NCI-H1694 (cell line): ENCODE results near the gene NTMT2.
"Not testable (repeated sequence)": the region's sequence is repeated elsewhere in the genome, so short reads cannot be mapped to it uniquely, and the experiment has no call there.

Experiments used
- DNase-seq: peaks from one replicate; lab custom pipeline; 2025; lab: John Stamatoyannopoulos, UW

Gene NTMT2

DNA sequence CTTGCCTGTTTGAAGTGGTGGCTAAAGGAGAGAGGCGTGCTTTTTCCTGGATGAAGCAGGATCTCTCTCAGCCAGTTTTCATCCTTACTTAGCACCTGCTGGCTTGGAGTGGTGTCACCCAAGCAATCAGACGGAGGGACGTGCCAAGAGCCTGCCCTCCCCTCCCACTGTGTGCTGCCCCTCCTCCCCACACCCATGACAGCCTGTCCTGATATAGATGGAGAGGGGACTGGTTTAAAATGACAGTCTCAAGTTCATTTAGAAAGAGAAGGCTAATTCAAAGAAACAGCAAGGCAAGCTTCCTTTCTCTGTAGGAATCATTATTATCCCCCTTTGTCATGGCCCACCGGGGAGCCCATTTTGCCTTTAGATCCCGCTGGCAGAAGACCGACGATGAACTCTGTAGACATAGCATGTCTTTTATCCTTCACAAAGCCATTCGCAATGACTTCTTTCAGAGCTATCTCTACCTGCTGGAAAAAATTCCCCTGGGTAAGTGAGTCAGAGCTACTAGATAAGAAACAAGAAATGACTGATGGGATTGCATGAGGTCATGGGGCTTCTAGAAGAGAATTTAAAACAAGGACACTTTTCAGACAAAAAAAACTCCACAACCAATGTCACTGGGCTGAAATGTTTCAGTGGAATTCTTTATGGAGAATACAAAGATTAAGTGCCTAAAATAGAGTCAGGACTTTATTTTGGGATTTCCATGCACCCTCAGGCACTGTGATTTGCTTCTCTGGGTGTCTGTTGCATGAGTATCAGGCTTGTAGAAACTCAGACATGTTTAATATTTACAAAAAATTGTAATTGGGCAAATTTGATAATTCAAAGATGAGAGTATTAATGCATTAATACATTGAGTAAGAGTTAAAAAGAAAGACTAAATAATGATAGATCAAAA, at the start of gene NTMT2:
TSS of gene NTMT2 (plus strand) at position 190 of the 907 bp plus-strand sequence. CDS start at position 339, 149 bp downstream.
- no peak for DNase-seq

DNA sequence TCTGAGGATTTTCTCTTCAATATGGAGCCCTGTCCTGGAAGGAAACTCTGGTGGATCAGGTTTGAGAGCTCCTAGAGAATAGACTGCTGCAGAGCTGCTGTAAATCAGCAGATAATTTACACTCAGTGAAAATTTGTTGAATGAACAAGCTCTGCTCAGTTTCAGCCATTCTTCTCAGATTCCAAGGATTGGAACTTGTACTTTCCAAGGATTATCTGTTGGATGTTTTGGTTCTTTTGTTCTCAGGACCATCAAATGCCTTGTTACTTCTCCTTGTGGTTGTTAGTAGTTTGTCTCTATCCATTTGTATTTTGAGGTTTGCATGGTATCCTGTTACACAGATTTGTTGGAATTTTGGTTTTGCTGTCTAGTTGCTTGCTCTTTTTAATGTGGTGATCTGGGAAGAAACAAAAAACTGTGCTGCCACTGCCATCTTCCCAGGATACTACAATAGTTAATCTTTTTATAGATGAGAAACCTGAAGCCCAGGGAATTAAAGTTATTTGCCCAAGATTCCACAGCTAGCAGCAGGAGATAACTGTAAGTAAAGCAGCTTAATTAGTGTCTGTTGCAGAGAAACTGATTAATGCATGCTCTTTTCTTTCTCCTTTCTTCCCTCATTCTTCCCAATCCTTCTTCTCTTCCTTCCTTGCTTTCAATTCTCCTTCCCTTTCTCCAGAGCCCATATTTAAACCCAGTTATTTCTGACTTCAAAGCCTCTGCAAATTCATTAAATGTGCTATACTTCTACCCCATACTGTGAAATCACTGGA, 49.6 kb upstream of the NTMT2 start:
- DNase-seq: no peak

GRCh38 chr1:170096806-170097340, 48.9 kb upstream of the NTMT2 start:
- DNase-seq: no peak

DNA sequence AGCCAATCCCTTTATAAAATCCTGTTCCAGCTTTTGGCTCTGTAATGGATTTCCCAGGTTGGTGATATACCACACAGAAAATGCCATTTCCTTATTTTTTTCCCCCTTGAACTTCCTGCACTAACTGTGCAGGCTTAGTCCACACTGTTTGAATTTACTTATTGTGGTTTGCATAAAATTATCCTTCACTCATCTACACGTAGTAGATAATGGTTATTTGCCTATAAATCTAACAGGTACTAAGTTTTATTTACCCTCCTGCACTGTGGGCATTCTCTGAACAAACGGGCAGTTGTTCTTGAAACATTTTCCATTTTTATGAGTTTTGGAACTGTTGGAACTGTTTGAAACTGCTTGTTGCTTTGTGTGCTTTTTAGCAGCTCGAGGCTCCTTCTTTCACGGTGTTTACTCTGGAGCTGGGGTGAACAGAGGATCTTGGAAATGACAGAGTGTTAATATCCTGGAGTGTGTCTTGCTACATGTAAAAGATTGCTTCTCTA, 48.3 kb upstream of the NTMT2 start:
- no peak for DNase-seq

DNA sequence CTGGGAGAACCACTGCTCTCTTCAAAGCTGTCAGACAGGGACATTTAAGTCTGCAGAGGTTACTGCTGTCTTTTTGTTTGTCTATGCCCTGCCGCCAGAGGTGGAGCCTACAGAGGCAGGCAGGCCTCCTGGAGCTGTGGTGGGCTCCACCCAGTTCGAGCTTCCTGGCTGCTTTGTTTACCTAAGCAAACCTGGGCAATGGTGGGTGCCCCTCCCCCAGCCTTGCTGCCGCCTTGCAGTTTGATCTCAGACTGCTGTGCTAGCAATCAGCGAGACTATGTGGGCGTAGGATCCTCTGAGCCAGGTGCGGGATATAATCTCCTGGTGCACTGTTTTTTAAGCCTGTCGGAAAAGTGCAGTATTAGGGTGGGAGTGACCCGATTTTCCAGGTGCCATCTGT, 32.6 kb upstream of the NTMT2 start:
- DNase-seq: not testable (repeated sequence)

DNA sequence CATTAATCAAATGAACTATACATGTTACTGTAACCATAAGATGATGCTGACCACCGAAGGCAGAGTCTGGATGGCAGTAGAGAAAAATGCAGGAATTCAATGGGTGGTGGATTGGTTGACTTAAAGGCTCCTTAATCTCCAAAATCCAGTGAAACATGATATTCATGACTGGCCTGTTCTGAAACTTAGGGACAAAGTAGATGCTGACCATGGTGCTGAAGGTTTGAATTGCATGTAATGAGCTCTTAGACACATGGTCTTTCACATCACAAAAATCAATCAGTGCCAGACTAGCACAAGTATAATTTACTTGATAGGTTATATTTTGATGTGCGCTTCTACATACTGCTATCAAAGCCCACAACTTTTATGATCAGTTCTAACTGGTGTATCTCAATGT, 30.9 kb upstream of the NTMT2 start:
- DNase-seq: no peak

GRCh38 chr1:170122366-170122765, 23.4 kb upstream of the NTMT2 start:
- no peak for DNase-seq

DNA sequence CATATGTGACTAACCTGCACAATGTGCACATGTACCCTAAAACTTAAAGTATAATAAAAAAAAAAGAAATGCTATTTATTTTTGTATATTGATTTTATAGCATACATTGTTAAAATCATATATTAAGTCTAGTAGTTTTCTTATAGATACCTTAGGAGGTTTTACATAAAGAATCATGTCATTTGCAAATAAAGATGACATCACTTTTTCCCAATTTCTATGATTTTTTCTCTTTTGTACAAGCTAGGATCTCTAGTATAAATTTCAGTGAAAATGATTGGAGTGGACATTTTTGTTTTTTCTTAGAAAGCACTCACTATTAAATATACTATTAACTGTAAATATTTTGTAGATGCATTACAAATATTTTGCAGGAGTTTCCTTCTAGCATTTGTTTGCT, 20.5 kb upstream of the NTMT2 start:
- no peak for DNase-seq

DNA sequence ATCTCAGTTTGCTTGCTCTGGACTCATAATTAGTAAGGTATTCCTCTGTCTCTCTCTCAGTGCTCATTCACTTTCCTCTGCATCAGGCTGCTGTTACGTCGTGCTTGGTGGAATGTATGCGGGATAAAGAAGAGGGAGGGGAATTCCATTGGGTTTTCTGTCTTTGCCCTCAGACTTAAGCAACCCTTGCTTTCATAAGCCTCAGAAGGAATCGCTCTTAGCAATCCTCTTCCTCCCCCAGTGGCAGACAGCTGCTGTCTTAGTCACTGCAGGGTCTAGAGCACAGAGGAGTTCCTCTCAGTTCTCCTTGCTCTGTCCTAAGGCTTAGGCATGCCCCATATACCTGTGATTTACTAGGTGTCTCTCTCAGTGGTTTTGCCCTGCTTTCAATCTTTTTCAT, 19.1 kb upstream of the NTMT2 start:
- no peak for DNase-seq

GRCh38 chr1:170131450-170131849, 14.3 kb upstream of the NTMT2 start:
- DNase-seq: no peak

- no peak for DNase-seq
Measured at GRCh38 chr1:170131984-170132383, 13.8 kb upstream of the NTMT2 start.

DNA sequence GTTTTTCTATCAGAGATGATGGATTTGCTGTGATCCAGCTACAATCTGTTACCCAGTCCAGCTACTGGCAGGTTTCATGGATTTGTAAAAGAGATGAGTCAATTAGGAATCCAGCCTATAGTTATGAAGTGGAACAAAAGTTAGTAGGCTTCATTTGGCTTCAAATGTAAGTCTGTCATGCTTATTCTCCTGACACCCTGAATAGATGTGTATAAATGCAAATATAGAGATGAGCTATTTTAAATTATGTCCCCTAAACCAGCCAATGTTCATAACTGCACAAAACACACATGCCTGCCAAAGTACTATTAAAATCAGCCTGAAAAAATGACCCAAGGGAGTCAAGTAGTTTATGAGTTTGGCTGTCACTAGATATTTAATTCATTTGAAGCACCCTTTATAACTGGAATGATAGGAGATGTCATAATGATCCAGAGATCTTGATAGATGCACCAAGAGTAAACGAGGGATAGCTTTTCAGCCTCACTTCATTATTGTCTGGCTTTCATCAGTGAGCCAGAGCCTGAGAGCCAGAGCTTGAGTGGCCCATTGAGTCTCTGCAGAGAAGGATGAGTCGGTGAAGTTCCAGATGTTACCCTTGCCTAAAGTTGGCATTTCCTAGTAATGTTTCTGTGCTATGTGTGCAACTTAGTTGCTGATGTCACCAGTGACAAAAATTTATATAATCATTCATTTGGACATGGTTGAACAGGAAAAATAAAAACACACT, 11.8 kb upstream of the NTMT2 start:
- DNase-seq: no peak

- DNase-seq: no peak
Measured at GRCh38 chr1:170134521-170134920, 11.2 kb upstream of the NTMT2 start.

GRCh38 chr1:170140371-170140770, 5.4 kb upstream of the NTMT2 start:
- no peak for DNase-seq

DNA sequence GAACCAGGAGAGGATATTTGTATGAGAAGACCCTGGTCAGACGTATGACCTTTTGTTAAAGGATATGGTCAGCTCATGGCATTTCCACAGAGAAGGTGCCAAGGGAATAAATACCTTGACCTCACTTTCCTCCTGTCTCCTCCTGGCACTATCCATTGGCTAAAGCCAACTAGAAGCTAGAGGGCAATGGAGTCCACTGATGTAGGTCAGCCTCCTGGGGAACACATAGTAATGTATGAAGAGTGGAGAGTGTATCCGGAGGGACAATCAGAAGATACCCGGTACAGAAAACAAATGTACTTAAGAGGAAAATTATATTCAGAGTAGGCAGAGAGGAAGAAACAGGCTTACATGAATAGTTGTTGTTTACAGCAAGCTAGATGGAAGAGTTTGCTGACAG, 698 bp upstream of the NTMT2 start:
- no peak for DNase-seq

DNA sequence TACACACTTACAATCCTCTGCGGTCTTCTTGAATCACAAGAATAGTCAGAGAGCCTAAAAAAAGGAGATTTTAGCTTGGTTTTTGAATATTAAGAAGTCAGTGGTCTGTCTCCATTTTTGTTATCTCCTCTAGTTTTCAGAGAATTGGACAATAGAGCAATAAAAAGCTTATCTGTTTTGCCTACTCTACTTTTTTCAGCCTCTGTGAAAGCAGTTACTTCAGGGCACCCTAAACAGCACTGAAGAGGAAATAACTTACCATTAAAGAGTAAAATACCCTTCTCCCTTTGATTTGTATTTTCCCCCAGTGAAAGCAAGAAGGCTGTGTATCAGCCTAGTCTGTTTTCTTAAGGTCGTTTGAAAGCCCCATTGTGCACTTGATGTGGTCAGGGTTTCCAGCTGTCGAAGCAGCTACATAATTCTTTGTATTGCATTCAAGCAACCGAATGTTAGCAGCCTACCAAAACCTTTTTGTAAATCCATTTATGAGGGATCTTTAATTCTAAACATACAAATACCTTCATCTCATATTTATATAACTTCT, 1.0 kb downstream of the NTMT2 start:
- DNase-seq: no peak

DNA sequence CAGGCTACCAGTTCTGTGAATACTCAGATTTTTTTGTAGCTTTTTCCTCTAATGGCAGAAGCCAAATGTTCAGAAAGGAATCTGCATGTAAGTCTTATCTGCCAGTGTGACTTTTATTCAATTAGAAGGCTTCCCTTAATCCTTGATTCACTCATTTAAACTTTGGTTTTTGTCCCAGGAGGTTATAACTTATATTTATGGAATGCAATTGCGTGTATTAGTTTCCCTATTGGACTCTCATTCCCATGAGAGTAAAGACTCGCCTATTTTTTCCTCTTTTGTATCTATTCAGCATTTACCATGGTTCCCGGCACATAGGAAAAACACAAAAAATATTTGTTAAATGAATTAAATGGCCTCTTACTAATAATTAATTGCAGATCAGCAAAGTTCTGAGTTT, 3.5 kb downstream of the NTMT2 start:
- no peak for DNase-seq

DNA sequence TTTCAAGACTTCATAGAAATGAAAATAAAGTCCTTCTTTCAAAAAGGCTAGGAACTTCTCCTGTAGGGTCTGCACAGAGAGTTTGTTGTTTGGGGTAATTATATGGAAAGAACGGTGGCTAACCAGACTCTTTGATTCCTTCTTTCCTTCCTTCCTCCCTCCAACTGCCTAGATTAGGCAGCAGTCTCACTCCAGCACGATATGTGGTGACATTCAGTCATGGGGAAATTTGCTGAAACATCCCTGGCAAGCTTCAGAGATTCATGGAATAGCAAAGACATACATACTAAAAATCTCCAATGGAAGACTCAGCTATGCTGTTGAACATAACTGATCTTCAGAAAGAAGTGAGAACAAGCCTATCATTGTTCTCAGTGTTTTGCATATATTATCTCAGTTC, 4.3 kb downstream of the NTMT2 start:
- no peak for DNase-seq

- no peak for DNase-seq
Measured at GRCh38 chr1:170150921-170151320, 5.2 kb downstream of the NTMT2 start.

- DNase-seq: no peak
Measured at GRCh38 chr1:170153417-170153816, 7.7 kb downstream of the NTMT2 start.

DNA sequence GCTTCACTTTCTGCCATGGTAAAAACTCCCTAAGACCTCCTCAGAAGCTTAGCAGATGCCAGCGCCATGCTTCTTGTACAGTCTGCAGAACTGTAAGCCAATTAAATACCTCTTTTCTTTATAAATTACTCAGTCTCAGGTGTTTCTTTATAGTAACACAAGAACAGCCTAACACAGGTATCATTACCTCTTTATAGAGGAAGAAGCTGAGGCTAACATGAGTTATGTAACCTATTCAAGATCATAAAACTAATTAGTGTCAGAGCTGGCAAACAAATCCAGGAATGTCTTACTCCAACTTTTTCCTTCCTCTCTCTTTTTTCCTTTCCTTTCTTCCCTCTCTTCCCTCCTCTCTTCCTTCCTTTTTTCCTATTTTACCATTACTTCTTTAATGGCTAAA, 9.3 kb downstream of the NTMT2 start:
- DNase-seq: no peak

DNA sequence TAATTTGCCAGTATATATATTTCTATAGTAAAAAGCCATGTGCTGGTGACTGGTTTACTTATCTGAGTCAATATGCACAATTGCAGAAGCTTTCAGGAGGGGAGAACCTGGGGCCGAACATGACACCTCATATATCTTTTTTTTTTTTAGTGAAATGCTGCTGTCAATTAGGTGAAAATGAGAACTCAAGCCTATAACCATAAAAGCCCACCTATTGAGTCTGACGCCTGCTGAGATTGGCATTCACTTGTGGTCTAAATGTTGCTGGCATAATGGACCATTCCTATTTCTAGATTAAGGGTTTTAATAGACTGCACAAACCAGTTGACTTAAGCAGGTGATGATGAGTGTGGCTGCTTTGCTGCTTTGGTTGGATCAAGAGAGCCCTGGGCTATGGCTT, 10.8 kb downstream of the NTMT2 start:
- DNase-seq: no peak
